Parathyroid adenoma (tissue), 2 donors: ENCODE results near the gene NR1I2.

ENCODE experiments used
- H2AFZ ChIP-seq: fragments of 300-600 bp; sonication (generic); one replicate; pipeline ENCODE4 v1.7.0; 2017; ENCODE audit warnings: antibody characterized with exemption, mild to moderate bottlenecking
- H3K27ac ChIP-seq: fragments of 300-600 bp; sonication (generic); one replicate; pipeline ENCODE4 v1.7.0; 2017
- H3K27me3 ChIP-seq: fragments of 300-600 bp; sonication (generic); one replicate; pipeline ENCODE4 v1.7.0; 2017; ENCODE audit warnings: low read length; ENCODE audit not compliant: control insufficient read depth, insufficient read depth
- H3K36me3 ChIP-seq: fragments of 300-600 bp; sonication (generic); one replicate; pipeline ENCODE4 v1.7.0; 2017; ENCODE audit warnings: low read length; ENCODE audit not compliant: control insufficient read depth, insufficient read depth
- H3K4me1 ChIP-seq: fragments of 300-600 bp; sonication (generic); one replicate; pipeline ENCODE4 v1.7.0; 2017; ENCODE audit warnings: control low read depth
- H3K4me2 ChIP-seq: fragments of 300-600 bp; sonication (generic); one replicate; pipeline ENCODE4 v1.7.0; 2017; ENCODE audit warnings: low read length
- H3K4me3 ChIP-seq: fragments of 300-600 bp; sonication (generic); one replicate; pipeline ENCODE4 v1.7.0; 2017; ENCODE audit warnings: low read depth, low read length
- H3K79me2 ChIP-seq: fragments of 300-600 bp; sonication (generic); one replicate; pipeline ENCODE4 v1.7.0; 2017; ENCODE audit warnings: control low read depth
- H3K9ac ChIP-seq: fragments of 300-600 bp; sonication (generic); one replicate; pipeline ENCODE4 v1.7.0; 2017; ENCODE audit warnings: mild to moderate bottlenecking
- H3K9me3 ChIP-seq: fragments of 300-600 bp; sonication (generic); one replicate; pipeline ENCODE4 v1.7.0; 2017; ENCODE audit warnings: low read length; ENCODE audit not compliant: control insufficient read depth
- TF ChIP-seq, protein P1 (sequence below): fragments of 300-600 bp; sonication (generic); IDR thresholded peaks from one replicate; pipeline ENCODE4 v1.7.0; 2017; ENCODE audit warnings: antibody characterized with exemption, mild to moderate bottlenecking
- donor health status: primary hyperparathyroidism.

Gene NR1I2

DNA sequence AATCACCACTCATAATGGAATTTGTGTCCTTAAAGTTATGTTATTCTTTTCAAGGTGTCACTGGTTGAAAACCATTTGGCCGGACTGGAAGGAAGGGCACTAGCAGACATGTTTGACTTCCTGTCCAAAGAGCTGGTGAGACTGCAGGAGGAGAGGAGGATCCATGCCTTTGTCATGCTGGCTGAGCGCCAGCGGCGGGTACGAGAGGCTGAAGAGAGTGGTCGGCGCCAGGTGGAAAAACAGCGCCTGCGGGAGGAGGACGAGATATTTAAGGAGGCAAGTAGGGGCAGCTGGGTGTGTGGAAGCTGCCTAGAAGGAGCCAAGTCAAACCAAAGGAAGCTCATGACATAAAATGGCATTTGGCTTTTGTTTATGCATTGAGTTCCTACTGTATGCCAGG is 38.0 kb upstream of the NR1I2 start:
- TF ChIP-seq, protein P1, sequence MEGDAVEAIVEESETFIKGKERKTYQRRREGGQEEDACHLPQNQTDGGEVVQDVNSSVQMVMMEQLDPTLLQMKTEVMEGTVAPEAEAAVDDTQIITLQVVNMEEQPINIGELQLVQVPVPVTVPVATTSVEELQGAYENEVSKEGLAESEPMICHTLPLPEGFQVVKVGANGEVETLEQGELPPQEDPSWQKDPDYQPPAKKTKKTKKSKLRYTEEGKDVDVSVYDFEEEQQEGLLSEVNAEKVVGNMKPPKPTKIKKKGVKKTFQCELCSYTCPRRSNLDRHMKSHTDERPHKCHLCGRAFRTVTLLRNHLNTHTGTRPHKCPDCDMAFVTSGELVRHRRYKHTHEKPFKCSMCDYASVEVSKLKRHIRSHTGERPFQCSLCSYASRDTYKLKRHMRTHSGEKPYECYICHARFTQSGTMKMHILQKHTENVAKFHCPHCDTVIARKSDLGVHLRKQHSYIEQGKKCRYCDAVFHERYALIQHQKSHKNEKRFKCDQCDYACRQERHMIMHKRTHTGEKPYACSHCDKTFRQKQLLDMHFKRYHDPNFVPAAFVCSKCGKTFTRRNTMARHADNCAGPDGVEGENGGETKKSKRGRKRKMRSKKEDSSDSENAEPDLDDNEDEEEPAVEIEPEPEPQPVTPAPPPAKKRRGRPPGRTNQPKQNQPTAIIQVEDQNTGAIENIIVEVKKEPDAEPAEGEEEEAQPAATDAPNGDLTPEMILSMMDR: no peak

DNA sequence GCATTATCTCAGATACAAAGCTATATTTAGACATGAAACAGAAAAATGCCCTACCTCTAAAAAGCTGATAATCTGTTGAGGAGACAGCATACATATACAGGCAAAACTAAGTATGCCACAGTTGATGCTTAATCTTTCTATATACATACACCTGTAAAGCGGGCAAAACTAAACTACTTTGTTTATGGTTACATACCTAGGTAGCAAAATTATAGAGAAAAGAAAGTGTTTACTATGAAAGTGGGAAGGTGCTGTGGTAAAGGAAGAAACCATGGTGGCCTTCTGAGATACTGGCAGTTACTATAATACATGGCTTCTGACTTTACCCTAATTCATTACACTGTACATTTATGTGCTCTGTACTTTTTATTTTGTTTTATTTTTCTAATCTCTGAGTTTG is 36.0 kb upstream of the NR1I2 start:
- no peak overlapping the region for H3K9ac ChIP-seq
- TF ChIP-seq, protein P1: no peak
- H3K27me3 ChIP-seq: no peaks in the 10 kb centered on the region
- no peak overlapping the region for H3K4me3 ChIP-seq
- H2AFZ ChIP-seq: no peak overlapping the region
- no peaks in the 10 kb centered on the region for H3K36me3 ChIP-seq
- no peaks in the 10 kb centered on the region for H3K9me3 ChIP-seq
- H3K27ac ChIP-seq: no peak overlapping the region
- no peaks in the 10 kb centered on the region for H3K4me1 ChIP-seq
- H3K4me2 ChIP-seq: no peak overlapping the region
- no peaks in the 10 kb centered on the region for H3K79me2 ChIP-seq

More for the DNA sequence above, 38.0 kb upstream of the NR1I2 start:
- Histone ChIP-seq H3K36me3 (no peaks in the 10 kb centered on the region), H3K9me3 (no peaks in the 10 kb centered on the region), H3K4me2 (no peak overlapping the region), H3K27ac (no peak overlapping the region), H3K9ac (no peak overlapping the region), H3K4me3 (no peak overlapping the region), H2AFZ (no peak overlapping the region), H3K27me3 (no peaks in the 10 kb centered on the region), H3K79me2 (no peaks in the 10 kb centered on the region), H3K4me1 (no peaks in the 10 kb centered on the region)

DNA sequence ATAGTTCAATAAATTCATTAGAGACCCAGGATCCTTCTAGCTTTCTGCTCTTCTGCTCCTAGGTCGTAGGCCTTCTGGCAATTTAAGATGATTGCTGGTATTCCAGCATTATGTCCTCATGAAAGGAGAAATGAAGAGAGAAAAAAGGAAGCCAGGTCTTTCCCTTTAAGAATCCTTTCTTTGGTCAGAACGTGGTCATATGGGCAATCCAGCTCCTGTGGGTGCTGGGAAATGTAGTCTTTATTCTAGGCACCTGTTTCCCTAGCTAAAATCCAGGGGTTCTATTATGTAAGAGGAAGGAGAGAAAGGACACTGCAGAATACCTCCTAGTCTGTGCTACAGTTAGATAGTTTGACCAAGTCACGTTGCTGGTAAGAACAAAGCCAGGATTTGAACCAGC is 35.5 kb upstream of the NR1I2 start:
- no peak overlapping the region for H3K27ac ChIP-seq
- no peak overlapping the region for H3K4me3 ChIP-seq
- TF ChIP-seq, protein P1: no peak
- no peak overlapping the region for H3K4me2 ChIP-seq
- no peaks in the 10 kb centered on the region for H3K9me3 ChIP-seq
- no peaks in the 10 kb centered on the region for H3K27me3 ChIP-seq
- no peaks in the 10 kb centered on the region for H3K36me3 ChIP-seq
- no peak overlapping the region for H2AFZ ChIP-seq
- H3K4me1 ChIP-seq: no peaks in the 10 kb centered on the region
- no peak overlapping the region for H3K9ac ChIP-seq
- no peaks in the 10 kb centered on the region for H3K79me2 ChIP-seq

DNA sequence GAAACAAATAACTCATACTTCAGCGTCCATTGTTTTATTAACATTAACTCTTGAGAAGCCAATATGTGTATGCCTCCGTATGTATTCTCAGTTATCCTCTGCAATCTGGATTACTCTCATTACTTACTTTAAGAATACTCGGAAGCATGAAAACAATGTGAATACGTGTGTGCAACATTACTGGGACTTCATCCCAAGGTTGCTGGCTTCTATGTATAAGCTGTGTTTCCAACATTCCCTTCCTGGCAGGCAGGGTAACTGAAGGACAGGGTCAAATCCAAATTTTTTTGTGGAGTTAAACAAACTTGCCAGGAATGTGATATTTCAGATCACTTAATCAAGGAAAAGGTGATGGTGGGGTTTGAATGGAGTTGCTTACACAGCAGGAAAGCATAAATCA is 34.5 kb upstream of the NR1I2 start:
- Histone ChIP-seq H3K9ac (no peak overlapping the region), H3K4me3 (no peak overlapping the region), H3K4me2 (no peak overlapping the region), H3K36me3 (no peaks in the 10 kb centered on the region), H3K79me2 (no peaks in the 10 kb centered on the region), H3K27me3 (no peaks in the 10 kb centered on the region), H3K27ac (no peak overlapping the region), H3K9me3 (no peaks in the 10 kb centered on the region), H2AFZ (no peak overlapping the region), H3K4me1 (no peaks in the 10 kb centered on the region)
- TF ChIP-seq, protein P1: no peak

DNA sequence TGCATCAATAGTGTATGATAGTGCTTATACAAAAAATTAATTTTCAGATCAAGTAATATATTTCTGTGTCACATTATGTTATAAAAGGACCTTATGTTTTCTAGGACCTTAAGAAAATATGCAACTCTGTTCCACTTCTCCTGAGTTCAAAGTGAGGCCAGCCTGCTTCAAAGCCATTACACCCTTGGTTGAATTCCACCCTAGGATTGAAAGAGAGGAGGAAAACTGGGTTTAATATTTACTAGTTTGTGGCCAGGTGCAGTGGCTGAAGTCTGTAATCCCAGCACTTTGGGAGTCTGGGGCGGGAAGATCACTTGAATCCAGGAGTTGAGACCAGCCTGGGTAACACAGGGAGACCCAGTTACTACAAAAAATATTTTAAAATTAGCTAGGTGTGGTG is 32.9 kb upstream of the NR1I2 start:
- no peak overlapping the region for H3K27ac ChIP-seq
- H3K4me2 ChIP-seq: no peak overlapping the region
- TF ChIP-seq, protein P1: no peak
- H3K27me3 ChIP-seq: no peaks in the 10 kb centered on the region
- no peaks in the 10 kb centered on the region for H3K4me1 ChIP-seq
- no peak overlapping the region for H3K4me3 ChIP-seq
- no peaks in the 10 kb centered on the region for H3K36me3 ChIP-seq
- no peak overlapping the region for H3K9ac ChIP-seq
- H3K9me3 ChIP-seq: no peaks in the 10 kb centered on the region
- H3K79me2 ChIP-seq: no peaks in the 10 kb centered on the region
- H2AFZ ChIP-seq: no peak overlapping the region
